ENCODE data around the gene ZNF518A. TPM values are rescaled to one million over a fixed set of nuclear protein-coding genes. Genes with fewer than 3 reads are reported as not detected.
A peak's percentile ranks its signal among the peaks of the same experiment; 100 is the strongest.

ZNF518A gene
- total and polyA plus RNA-seq, 2 of the 8 experiments (the other 6 are each of a cell fraction or from before 2014, with no cell fraction given) = 6.6 to 34.8 TPM

DNA sequence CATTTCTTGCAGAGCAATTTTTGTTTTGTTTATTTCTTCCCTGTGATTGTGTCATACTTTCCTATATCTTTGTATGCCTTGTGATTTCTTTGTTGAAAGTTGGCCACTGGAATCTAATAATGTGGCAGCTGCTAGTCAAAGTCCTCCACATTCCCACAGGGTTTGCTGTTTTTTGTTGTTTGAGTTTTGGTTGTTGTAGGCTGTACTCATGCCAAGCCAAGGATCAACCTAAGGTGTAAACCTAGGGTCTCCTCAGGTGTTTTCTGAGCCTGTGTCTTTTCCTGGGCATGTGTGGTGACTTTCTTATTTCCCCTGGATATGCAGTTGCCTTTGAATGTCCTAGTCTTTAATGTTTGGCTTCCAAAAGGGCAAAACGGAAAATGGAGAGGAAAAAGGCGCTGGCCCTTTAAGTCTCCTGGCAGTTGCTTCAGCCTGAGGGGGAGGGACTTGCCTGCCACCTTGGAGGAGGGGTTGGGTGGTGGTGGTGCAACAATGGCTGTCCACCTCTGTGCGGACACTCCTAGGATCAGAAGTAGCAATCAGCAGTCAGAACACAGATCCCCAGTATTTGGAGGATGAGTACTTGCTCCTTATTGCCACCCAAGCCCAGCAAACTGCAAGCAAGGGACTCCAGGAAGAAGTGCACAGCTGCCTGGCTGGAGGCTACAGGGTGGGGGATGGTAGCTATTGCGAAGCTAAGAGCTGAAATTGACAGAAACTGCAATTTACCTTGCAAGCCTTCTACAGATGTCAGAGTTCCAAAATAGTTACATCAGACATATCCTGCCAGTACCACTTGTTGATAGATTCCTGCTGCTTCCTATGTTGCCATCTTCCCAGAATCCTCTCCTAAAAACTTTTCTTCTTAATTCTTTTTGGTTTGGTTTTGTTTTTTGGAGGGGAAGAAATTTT, 5.6 kb upstream of the ZNF518A start (continued):
- TF ChIP-seq HDAC6 (IDR thresholded peaks at IDR 0.05; ENCODE audit: low read depth, low read length) = no peak
- no peak for TF ChIP-seq MAFK (IDR thresholded peaks at IDR 0.05; ENCODE audit: low read depth, low read length)
- TF ChIP-seq CHD1 (IDR thresholded peaks at IDR 0.05; ENCODE audit: low read depth, low read length) = no peak
- no peak for TF ChIP-seq RFX5 (IDR thresholded peaks at IDR 0.05; ENCODE audit: borderline replicate concordance, low read depth, low read length)
- TF ChIP-seq MAX (IDR thresholded peaks at IDR 0.05) = 0 out of 2 replicates have a peak, but pooled peaks have one; percentile 11
- TF ChIP-seq ATF2 (IDR thresholded peaks at IDR 0.05; ENCODE audit: low read length) = no peak
- TF ChIP-seq, protein P1, sequence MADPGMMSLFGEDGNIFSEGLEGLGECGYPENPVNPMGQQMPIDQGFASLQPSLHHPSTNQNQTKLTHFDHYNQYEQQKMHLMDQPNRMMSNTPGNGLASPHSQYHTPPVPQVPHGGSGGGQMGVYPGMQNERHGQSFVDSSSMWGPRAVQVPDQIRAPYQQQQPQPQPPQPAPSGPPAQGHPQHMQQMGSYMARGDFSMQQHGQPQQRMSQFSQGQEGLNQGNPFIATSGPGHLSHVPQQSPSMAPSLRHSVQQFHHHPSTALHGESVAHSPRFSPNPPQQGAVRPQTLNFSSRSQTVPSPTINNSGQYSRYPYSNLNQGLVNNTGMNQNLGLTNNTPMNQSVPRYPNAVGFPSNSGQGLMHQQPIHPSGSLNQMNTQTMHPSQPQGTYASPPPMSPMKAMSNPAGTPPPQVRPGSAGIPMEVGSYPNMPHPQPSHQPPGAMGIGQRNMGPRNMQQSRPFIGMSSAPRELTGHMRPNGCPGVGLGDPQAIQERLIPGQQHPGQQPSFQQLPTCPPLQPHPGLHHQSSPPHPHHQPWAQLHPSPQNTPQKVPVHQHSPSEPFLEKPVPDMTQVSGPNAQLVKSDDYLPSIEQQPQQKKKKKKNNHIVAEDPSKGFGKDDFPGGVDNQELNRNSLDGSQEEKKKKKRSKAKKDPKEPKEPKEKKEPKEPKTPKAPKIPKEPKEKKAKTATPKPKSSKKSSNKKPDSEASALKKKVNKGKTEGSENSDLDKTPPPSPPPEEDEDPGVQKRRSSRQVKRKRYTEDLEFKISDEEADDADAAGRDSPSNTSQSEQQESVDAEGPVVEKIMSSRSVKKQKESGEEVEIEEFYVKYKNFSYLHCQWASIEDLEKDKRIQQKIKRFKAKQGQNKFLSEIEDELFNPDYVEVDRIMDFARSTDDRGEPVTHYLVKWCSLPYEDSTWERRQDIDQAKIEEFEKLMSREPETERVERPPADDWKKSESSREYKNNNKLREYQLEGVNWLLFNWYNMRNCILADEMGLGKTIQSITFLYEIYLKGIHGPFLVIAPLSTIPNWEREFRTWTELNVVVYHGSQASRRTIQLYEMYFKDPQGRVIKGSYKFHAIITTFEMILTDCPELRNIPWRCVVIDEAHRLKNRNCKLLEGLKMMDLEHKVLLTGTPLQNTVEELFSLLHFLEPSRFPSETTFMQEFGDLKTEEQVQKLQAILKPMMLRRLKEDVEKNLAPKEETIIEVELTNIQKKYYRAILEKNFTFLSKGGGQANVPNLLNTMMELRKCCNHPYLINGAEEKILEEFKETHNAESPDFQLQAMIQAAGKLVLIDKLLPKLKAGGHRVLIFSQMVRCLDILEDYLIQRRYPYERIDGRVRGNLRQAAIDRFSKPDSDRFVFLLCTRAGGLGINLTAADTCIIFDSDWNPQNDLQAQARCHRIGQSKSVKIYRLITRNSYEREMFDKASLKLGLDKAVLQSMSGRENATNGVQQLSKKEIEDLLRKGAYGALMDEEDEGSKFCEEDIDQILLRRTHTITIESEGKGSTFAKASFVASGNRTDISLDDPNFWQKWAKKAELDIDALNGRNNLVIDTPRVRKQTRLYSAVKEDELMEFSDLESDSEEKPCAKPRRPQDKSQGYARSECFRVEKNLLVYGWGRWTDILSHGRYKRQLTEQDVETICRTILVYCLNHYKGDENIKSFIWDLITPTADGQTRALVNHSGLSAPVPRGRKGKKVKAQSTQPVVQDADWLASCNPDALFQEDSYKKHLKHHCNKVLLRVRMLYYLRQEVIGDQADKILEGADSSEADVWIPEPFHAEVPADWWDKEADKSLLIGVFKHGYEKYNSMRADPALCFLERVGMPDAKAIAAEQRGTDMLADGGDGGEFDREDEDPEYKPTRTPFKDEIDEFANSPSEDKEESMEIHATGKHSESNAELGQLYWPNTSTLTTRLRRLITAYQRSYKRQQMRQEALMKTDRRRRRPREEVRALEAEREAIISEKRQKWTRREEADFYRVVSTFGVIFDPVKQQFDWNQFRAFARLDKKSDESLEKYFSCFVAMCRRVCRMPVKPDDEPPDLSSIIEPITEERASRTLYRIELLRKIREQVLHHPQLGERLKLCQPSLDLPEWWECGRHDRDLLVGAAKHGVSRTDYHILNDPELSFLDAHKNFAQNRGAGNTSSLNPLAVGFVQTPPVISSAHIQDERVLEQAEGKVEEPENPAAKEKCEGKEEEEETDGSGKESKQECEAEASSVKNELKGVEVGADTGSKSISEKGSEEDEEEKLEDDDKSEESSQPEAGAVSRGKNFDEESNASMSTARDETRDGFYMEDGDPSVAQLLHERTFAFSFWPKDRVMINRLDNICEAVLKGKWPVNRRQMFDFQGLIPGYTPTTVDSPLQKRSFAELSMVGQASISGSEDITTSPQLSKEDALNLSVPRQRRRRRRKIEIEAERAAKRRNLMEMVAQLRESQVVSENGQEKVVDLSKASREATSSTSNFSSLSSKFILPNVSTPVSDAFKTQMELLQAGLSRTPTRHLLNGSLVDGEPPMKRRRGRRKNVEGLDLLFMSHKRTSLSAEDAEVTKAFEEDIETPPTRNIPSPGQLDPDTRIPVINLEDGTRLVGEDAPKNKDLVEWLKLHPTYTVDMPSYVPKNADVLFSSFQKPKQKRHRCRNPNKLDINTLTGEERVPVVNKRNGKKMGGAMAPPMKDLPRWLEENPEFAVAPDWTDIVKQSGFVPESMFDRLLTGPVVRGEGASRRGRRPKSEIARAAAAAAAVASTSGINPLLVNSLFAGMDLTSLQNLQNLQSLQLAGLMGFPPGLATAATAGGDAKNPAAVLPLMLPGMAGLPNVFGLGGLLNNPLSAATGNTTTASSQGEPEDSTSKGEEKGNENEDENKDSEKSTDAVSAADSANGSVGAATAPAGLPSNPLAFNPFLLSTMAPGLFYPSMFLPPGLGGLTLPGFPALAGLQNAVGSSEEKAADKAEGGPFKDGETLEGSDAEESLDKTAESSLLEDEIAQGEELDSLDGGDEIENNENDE (IDR thresholded peaks at IDR 0.05; ENCODE audit: insufficient replicate concordance, low read length) = no peak

Data from H1 (cell line).